Measurements from ENCODE around the gene DNM2.
"Not testable (repeated sequence)": the region's sequence is repeated elsewhere in the genome, so short reads cannot be mapped to it uniquely, and the experiment has no call there.

The DNM2 gene

DNA sequence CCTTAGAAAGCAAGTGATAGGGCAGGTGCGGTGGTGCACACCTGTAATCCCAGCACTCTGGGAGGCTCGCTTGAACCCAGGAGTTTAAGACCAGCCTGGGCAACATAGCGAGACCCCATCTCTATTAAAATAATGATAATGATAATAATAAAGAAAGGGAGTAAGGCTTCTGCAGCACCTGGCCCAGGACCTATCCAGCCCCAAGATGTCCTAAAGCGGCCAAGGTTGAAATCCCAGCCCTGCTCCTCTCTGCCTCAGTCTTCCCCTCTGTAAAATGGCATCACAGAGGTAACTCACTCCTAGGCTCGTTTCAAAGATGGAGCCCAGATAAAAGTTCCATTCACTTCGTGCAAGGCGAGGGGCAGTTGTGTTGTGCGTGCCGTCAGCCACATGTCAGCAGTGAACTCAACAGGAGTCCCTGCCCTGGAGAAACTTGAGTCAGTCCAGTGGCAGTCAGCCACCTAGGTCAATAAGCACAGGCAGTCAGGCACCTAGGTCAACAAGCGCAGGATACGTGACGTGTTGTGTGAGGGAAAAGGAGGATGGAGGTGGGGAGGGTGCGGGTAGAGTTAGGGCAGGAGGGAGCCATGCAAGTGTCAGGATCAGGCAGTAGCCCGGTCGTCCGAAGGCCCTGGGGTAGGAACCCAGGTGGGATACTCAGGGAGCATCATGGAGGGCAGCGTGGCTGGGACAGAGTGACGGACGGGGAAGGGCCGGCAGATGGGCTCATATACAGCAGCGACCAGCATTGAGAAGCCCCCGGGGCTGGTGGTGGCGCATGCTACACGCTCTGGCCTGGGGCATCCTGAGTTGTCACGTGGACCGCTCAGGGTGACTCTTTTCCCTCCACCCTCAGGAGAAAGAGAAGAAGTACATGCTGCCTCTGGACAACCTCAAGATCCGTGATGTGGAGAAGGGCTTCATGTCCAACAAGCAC is 101.5 kb downstream of the DNM2 start:
- no peak for DNase-seq
- in situ Hi-C loops (cut with HindIII; ENCODE audit: low pct_ligation_motif_present, low pct_unique_long_range_greater_than_20kb, low sequenced_read_pairs) = no loop called here

DNA sequence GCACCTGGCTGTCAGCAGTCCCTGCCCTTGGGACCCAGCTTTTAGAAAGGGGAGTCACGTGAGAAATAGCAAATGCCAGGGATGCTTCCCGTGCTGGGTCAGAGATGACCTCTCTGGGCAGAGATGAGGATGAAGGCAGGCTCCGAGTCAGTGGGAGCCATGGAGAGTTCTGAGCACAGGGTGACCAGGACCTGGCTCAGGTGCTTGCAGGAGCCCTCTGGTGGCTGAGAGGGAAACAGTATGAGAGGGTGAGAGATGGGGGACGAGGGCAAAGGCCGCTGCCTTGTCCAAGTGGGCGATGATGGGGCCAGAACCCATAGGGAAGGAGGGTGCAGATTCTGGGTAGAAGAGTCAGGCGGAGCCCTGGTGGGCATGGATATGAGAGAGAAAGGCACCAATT is 102.3 kb downstream of the DNM2 start:
- no peak for DNase-seq
- in situ Hi-C loops (cut with HindIII; ENCODE audit: low pct_ligation_motif_present, low pct_unique_long_range_greater_than_20kb, low sequenced_read_pairs) = no loop called here

DNA sequence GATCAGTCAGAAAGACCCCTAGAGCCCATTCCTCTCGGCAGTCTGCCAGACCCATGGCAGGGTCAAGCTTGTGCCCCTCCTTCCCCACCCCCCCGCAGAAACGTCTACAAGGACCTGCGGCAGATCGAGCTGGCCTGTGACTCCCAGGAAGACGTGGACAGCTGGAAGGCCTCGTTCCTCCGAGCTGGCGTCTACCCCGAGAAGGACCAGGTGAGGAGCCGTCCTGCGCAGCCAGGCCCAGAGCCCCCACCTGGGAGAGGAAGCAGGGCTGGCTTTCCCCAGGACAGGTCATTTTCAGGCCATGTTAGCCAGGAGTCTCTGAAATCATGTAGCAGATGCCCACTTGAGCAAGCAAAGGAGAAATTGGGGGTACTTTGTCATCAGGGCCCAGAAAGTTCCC is 105.8 kb downstream of the DNM2 start:
- in situ Hi-C loops (cut with HindIII; ENCODE audit: low pct_ligation_motif_present, low pct_unique_long_range_greater_than_20kb, low sequenced_read_pairs) = no loop called here

DNA sequence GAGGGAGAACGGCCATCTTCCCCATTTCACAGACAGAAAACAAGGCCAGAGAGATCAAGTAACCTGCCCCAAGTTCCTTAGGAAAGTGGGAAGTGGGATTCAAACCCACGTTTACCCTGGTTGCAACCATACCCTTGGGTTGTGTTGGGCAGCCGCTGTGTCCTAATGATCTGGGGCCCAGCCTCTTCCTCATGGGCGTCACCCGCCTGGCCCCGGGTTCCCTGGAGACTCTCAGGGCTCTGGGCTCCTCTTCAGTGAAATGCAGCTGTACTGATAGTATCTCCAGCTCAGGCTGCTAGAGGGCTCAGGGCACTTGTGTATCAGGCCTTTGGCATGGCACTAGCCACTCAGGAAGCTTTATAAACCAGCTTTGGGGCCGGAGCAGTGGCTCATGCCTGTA is 108.4 kb downstream of the DNM2 start:
- in situ Hi-C loops (cut with HindIII; ENCODE audit: low pct_ligation_motif_present, low pct_unique_long_range_greater_than_20kb, low sequenced_read_pairs) = no loop called here
- DNase-seq = no peak

More for the DNA sequence above, 105.8 kb downstream of the DNM2 start:
- no peak for DNase-seq

DNA sequence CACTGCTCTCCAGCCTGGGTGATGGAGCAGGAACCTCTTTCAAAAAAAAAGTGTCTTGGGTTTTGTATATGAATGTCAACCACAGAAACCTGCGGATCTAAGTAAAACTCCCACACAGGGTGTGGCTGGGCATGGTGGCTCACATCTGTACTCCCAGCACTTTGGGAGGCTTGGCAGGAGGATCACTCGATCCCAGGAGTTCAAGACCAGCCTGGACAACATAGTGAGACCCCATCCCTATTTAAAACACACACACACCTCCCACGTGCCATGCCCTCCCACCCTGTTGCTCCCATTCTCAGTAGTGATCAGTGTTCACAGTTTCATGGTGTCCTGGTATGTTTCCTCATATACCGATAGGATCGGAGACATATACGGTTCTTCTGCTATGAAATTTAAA is 109.0 kb downstream of the DNM2 start:
- DNase-seq = no peak
- in situ Hi-C loops (cut with HindIII; ENCODE audit: low pct_ligation_motif_present, low pct_unique_long_range_greater_than_20kb, low sequenced_read_pairs) = no loop called here

DNA sequence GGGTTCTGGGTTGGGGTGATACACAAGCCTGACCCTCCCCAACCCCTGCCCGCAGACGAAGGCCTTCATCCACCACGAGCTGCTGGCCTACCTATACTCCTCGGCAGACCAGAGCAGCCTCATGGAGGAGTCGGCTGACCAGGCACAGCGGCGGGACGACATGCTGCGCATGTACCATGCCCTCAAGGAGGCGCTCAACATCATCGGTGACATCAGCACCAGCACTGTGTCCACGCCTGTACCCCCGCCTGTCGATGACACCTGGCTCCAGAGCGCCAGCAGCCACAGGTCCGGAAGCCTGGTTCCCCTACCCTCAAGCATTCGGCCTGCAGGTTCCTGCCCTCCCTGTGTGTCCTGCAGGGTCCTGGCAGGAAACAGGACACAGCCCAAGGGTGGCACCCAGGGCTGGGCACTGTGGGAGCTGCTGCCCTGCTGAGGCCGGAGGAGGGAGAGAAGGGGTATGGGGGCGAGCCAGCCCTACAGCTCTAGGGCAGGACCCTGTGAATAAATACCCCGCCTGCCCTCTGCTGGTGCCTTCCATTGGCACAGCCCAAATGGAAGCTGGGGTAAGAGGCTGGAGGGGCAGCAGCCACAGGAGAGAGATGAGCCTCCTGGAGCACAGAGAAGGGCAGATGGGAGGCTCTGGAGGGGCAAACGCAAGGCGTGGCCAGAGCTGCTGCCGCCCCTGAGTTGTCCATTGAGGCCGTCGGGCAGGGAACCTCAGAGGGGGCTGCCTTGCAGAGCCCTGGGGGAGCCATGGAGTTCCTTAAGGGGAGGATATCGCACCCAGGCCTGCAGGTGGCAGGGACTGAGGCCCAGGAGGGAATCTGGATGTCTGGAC is 111.3 kb downstream of the DNM2 start:
- peak; percentile 19 for DNase-seq

DNA sequence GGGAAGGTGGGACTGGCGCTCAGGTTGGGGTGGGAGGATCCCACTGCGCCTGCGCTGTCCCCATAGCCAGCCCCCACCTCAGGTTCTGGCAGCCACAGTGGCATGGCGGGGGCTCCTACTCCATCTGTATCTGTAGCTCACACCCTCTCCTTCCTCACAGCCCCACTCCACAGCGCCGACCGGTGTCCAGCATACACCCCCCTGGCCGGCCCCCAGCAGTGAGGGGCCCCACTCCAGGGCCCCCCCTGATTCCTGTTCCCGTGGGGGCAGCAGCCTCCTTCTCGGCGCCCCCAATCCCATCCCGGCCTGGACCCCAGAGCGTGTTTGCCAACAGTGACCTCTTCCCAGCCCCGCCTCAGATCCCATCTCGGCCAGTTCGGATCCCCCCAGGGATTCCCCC is 112.1 kb downstream of the DNM2 start:
- DNase-seq = no peak
- in situ Hi-C loops (cut with HindIII; ENCODE audit: low pct_ligation_motif_present, low pct_unique_long_range_greater_than_20kb, low sequenced_read_pairs) = no loop called here

More for the DNA sequence above, 111.3 kb downstream of the DNM2 start:
- in situ Hi-C loops (cut with HindIII; ENCODE audit: low pct_ligation_motif_present, low pct_unique_long_range_greater_than_20kb, low sequenced_read_pairs) = no loop called here

DNA sequence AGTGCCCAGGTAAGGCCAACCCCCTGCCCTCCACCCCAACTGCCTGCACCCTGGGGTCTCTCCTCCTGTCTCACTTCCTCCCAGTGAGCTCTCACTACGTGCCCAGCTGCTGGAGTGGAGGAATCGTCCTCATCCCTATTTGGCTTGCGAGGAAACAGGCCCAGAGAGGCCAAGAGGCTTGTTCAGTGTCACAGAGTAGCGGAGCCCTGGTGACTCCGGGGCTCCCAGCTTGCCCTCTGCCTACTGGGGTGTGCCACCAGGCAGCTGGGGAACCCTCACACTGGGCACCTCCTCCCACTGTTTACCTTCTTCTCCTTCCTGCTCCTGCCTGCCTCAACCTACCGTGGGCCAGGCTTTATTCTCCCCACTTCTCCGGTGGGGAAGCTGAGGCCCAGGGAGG is 112.5 kb downstream of the DNM2 start:
- DNase-seq = no peak
- in situ Hi-C loops (cut with HindIII; ENCODE audit: low pct_ligation_motif_present, low pct_unique_long_range_greater_than_20kb, low sequenced_read_pairs) = no loop called here

DNA sequence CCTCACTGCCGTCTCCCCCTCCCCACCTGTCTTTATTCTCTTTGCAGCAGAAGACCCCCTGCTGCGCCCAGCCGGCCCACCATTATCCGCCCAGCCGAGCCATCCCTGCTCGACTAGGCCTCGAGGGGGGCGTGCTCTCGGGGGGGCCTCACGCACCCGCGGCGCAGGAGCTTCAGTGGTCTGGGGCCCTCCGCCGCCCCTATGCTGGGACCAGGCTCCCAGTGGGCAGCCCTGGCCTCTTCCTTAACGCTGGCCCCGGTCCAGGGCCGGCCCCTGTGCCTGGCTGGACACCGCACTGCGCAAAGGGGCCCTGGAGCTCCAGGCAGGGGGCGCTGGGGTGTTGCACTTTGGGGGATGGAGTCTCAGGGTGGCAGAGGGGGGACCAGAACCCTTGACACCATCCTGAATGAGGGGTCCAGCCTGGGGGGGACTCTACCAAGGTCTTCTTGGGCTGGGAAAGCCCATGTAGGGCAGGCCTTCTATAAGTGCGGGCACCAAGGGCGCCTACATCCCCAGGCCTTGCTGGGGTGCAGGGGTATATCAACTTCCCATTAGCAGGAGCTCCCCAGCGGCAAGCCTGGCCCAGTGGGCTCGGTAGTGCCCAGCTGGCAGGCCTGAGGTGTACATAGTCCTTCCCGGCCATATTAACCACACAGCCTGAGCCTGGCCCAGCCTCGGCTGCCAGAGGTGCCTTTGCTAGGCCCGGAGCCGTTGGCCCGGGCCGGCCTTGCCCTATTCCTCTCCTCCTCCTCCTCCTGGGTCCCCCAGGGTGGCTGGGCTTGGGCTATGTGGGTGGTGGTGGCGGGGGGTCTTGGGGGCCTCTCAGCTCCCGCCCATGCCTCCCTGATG is 113.3 kb downstream of the DNM2 start:
- no peak for DNase-seq
- in situ Hi-C loops (cut with HindIII; ENCODE audit: low pct_ligation_motif_present, low pct_unique_long_range_greater_than_20kb, low sequenced_read_pairs) = no loop called here

DNA sequence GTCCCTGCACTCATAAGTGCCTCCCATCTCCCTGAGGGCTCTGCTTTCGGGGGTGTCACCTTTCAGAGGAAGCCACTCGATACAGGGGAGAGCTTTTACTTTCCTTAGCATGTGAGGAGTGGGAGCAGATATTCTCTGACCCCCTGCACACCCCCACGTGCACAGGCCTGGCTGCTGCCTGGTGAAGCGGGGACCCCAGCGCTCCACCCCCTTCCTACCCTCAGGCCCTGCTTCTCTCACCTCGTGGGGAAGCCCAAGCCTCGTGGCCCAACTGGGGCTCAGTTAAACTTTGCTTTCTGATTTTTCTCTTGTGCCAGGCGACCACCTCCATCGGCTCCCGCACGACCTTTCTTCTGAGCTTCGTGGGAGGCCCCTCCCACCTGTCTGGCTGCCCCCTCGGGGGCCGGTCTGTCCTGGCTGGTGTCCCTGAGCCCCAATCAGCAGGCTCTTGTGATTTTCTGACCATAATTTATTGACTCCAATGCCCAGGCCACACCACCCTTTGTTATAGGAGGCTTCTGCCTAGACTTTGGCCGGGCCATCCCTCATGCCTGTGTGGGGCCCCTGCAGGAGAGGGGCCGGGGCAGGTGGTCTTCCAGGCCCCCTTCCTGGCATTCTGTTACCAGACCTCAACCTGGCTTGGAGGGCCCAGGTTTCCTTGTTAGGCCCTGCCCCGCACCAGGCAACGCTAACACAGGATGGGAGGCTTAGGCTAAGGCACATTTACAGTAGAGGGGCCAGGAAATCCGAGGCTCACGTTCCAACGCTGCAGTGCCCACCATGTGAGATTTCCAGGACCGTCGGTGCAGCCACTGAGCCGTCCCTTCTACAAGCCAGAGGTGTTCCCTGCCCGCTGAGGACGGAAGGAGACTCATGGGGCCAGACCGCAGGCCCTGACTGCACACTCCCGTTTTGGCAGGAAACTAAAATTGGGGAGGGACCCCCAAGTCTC is 114.4 kb downstream of the DNM2 start:
- no peak for DNase-seq
- in situ Hi-C loops (cut with HindIII; ENCODE audit: low pct_ligation_motif_present, low pct_unique_long_range_greater_than_20kb, low sequenced_read_pairs) = no loop called here

DNA sequence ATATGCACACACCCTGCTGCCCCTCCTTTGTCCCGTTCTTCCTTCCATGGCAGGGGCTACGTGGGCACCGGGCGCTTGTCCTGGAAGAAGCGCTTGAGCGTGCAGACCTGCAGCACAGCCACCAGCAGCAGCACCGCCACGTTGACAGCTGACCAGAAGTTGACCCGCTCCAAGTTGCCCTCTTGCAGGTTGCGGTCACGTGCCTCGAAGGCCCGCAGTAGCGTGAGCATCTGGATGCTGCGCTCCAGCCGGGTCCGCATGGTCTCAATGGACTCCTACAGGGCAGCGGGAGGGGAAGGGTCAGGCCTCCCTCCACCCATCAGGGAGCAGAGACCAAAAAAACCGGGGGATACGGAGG is 115.0 kb downstream of the DNM2 start:
- in situ Hi-C loops (cut with HindIII; ENCODE audit: low pct_ligation_motif_present, low pct_unique_long_range_greater_than_20kb, low sequenced_read_pairs) = no loop called here

DNA sequence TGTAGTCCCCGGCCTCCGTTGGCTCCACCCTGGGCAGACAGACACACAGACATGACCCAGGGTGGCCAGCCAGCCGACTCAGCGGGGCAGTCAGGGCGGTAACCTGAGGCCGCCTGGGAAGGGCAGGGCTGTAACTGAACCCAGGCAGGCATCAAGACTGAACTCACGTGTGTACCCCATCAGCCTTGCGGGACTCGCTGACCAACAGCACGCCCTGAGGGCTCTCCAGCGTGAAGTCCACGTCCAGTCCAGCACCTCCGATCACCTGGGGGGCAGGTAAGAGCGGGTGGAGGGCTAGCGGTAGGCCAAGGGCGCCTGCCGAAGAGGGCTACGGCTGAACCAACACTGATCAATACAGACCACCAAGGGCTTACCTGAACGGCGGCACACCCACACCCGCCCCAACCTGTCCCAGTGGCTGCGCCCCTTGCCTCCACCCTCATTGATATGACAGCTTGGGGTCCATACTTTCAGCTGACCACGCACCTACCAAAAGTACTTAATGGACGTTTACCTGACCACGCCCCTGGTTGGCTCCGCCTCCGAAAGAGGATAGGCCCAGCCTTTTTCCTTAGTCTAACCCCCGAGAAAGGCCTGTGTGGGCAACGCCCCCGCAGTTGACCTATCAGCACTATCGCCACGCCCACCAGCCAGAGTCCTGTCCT is 117.3 kb downstream of the DNM2 start:
- in situ Hi-C loops (cut with HindIII; ENCODE audit: low pct_ligation_motif_present, low pct_unique_long_range_greater_than_20kb, low sequenced_read_pairs) = no loop called here

More for the DNA sequence above, 115.0 kb downstream of the DNM2 start:
- DNase-seq = no peak

DNA sequence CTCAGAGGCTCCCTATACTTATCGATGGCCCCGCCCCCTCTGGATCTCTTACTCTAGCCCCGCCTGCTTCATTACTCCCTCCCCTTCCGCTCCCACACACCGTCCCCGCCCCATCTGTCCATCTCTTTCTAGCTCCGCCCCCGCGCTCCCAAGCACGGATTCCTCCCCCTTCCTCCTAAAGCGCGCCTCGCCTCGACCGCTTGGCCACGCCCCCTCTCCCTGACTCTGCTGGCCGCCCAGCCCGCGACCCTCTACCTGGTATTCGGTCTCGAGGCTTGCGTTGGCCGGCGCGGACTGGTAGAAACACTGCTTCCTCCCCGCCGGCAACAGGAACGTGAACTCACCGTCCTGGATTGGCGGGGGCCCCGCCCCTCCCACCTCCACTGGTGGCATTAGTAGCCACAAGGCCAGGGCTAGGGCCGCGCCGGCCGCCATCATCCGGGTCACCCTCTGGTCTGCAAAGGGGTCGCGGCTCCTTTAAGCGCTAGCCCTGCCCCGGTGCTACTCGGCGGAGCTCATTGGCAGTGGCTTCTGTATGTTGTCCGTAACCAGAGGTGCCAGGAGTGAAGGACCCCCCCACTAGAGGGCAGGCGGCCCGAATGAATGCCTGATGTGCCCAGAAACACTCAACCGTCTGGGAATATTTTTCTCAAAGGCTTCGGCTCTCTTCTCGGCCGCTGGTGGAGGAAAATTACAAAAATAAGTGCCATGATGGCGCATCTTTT is 118.0 kb downstream of the DNM2 start, which contains the start of gene TMED1:
TSS of gene TMED1 (minus strand) at position 459 of the 725 bp plus-strand sequence. CDS start at position 438, 21 bp downstream.
- in situ Hi-C loops (cut with HindIII; ENCODE audit: low pct_ligation_motif_present, low pct_unique_long_range_greater_than_20kb, low sequenced_read_pairs) = no loop called here
- DNase-seq = peak; percentile 99

More for the DNA sequence above, 117.3 kb downstream of the DNM2 start:
- no peak for DNase-seq

DNA sequence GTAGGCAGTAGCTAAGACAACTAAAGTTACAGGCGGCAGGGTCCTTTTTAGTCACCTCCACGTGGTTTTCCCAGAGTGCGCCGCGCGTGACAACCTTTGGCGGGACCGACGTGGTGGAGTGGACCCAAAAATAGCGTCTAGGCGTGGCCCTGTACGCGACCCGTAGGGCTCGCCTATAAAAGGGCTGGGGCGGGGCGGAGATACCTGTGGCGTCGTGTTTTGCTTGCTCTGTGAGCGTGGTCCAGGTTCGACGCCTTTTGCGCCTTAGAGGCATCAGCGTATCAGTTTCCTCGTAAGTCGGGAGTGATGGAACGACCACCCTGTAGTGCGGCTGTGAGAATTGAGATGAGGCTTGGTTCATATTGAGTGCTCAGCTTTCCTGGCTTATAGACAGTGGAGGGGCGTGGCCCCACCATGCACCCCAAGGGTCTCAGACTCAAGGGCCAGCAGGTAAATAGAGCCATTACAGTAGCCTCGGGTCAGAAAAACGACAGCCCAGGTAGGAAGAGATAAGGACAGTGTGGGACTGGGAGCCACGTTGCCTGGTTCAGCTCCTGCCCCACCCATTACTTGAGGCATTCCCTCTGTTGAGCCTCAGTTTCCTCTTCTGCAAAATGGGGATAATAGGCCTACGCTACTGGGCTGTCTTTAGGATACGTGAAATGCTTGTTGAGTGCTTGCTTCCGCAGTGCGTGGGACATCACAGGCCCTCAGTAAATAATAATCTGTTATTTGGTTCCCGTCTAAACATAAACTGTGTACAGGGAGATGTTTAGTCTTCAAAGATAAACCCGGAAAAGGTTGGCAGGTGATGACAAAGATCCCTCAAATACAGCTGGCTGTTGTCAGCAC is 118.8 kb downstream of the DNM2 start:
- no peak for DNase-seq
- in situ Hi-C loops (cut with HindIII; ENCODE audit: low pct_ligation_motif_present, low pct_unique_long_range_greater_than_20kb, low sequenced_read_pairs) = no loop called here

DNA sequence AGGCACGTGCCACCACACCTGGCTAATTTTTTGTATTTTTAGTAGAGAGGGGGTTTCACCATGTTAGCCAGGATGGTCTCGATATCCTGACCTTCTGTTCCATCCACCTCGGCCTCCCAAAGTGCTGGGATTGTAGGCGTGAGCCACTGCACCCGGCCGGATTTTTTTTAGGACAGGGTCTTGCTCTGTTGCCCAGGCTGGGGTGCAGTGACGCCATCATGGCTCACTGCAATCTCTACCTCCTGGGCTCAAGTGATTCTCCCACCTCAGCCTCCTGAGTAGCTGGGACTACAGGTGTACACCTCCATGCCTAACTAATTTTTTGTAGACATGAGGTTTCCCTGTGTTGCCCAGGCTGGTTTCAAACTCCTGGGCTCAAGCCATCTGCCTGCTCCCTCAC is 119.8 kb downstream of the DNM2 start:
- DNase-seq; in situ Hi-C loops (cut with HindIII; ENCODE audit: low pct_ligation_motif_present, low pct_unique_long_range_greater_than_20kb, low sequenced_read_pairs): not testable (repeated sequence)

DNA sequence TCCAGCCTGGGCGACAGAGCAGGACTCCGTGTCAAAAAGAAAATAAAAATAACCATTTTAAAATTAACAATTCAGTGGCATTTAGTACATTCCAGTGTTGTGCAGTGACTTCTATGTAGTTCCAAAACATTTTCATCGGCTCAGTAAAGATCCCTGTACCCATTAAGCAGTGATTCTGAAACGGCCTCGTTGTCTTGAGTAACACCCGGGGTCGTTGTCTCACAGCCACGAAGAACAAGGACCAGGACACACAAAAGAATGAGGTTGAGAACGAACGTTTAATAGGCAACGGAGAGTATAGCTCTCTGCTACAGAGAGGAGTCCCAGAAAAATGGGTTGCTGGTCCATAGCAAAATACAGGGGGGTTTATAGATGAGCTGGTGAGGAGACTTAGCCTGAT is 120.5 kb downstream of the DNM2 start:
- in situ Hi-C loops (cut with HindIII; ENCODE audit: low pct_ligation_motif_present, low pct_unique_long_range_greater_than_20kb, low sequenced_read_pairs) = no loop called here
- no peak for DNase-seq
